HUES64 (cell line): ENCODE measurements around the gene CFAP251.
"Not testable (repeated sequence)": the region's sequence is repeated elsewhere in the genome, so short reads cannot be mapped to it uniquely, and the experiment has no call there.

Experiments used
- H3K27ac ChIP-seq: 2 replicates; pipeline ENCODE4 v1.7.0; 2013; ENCODE audit warnings: low read depth, low read length, inconsistent platforms
- H3K27me3 ChIP-seq: 2 replicates; pipeline ENCODE4 v1.6.1; 2013; ENCODE audit warnings: mild to moderate bottlenecking, low read length; ENCODE audit not compliant: insufficient read depth
- H3K36me3 ChIP-seq: 2 replicates; pipeline ENCODE4 v1.6.1; 2013; ENCODE audit warnings: mild to moderate bottlenecking, low read length; ENCODE audit not compliant: insufficient read depth
- H3K4me1 ChIP-seq: 2 replicates; pipeline ENCODE4 v1.6.1; 2013; ENCODE audit warnings: mild to moderate bottlenecking, low read length, moderate library complexity; ENCODE audit not compliant: insufficient read depth
- H3K4me3 ChIP-seq: 2 replicates; pipeline ENCODE4 v1.5.1; 2013; ENCODE audit warnings: mild to moderate bottlenecking, low read length, moderate library complexity
- H3K9ac ChIP-seq: 2 replicates; pipeline ENCODE4 v1.6.1; 2013; ENCODE audit warnings: mild to moderate bottlenecking, low read depth, low read length
- H3K9me3 ChIP-seq: 2 replicates; pipeline ENCODE4 v1.6.1; 2013; ENCODE audit warnings: low read depth, low read length; ENCODE audit not compliant: insufficient read depth
- WGBS: fragments of 150-250, 120-280 bp; methylation state at CpG from one replicate; pipeline ENCODE4 v1.1.7; 2013; ENCODE audit warnings: missing lambda C conversion rate; 5-methylcytosine and 5-hydroxymethylcytosine counted together

The CFAP251 gene

DNA sequence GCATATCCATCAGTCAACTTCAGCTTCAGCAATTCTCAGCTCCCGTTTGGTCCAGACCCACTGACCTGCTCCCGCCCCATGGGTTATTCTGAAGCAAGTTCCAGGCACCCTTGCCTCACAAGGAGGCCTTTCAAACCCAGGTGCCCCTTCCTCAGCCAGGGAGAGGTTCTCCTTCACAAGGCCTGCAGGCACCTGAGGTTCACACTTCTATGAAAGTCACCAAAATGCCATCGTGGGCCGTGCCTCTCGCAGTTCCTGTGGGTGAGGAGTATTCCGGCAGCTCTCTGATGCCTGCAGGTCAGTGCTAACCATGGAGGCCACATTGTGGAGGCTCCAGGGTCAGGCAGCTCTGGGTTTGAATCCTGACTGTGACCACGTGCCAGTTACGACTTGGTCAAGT is 63.1 kb downstream of the CFAP251 start:
- Histone ChIP-seq H3K27ac (no peak overlapping the region), H3K4me1 (peaks cover 2% of the 10 kb centered on the region), H3K9ac (no peak overlapping the region), H3K9me3 (no peaks in the 10 kb centered on the region), H3K27me3 (no peaks in the 10 kb centered on the region), H3K4me3 (no peak overlapping the region), H3K36me3 (no peaks in the 10 kb centered on the region)
- 92% methylated on average over 8 of the region's 8 CpGs for WGBS

DNA sequence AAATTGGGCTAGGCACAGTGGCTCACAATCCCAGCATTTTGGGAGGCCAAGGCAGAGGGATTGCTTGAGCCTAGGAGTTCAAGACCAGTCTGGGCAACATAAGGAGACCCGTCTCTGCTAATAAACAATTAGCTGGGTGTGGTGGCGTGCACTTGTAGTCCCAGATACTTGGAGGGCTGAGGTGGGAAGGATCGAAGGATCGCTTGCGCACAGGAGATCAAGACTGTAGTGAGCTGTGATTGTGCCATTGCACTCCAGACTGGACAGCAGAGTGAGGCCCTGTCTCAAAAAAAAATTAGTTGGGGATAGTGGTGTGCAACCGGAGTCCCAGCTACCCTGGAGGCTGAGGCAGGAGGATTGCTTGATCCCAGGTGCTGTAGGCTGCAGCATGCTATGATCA is 64.6 kb downstream of the CFAP251 start:
- H3K4me1 ChIP-seq: peaks cover 2% of the 10 kb centered on the region
- no peaks in the 10 kb centered on the region for H3K27me3 ChIP-seq
- H3K36me3 ChIP-seq: no peaks in the 10 kb centered on the region
- no peak overlapping the region for H3K9ac ChIP-seq
- 94% methylated on average over 6 of the region's 6 CpGs for WGBS
- no peaks in the 10 kb centered on the region for H3K9me3 ChIP-seq
- no peak overlapping the region for H3K27ac ChIP-seq
- no peak overlapping the region for H3K4me3 ChIP-seq

DNA sequence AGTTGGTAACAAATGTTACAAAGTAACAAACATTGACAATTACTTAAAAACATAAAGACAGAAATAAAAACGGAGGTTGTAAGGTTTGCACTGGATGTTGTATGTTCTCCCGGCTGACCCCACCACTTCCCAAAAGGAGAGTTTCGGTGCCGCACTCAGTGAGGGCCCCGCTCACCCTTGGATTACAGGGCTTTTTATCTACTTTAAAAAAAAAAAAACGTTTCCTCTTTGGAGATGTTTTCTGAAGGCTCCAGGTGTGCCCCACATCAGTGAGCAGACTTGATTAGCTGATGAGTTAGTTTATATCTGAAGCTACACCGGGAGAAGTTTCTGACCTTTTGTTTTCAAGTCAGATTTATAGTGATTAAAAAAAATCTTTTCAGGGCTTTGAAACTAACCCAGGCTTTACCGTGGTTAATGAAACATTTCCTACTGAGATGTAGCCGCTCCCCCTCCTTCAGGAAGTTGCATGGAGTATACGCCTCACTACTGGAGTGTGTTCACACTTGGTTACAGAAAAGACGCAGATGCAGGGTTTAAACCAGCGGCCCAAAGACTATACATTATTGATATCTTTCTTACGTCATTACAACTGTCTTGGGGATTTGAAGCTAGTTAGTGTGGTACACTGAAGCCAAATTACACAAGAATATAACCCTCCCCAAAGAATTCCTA is 65.3 kb downstream of the CFAP251 start:
- peaks cover 2% of the 10 kb centered on the region for H3K4me1 ChIP-seq
- no peak overlapping the region for H3K27ac ChIP-seq
- H3K36me3 ChIP-seq: no peaks in the 10 kb centered on the region
- no peak overlapping the region for H3K4me3 ChIP-seq
- WGBS: 84% methylated on average over 12 of the region's 13 CpGs
- no peak overlapping the region for H3K9ac ChIP-seq
- no peaks in the 10 kb centered on the region for H3K27me3 ChIP-seq
- H3K9me3 ChIP-seq: no peaks in the 10 kb centered on the region

DNA sequence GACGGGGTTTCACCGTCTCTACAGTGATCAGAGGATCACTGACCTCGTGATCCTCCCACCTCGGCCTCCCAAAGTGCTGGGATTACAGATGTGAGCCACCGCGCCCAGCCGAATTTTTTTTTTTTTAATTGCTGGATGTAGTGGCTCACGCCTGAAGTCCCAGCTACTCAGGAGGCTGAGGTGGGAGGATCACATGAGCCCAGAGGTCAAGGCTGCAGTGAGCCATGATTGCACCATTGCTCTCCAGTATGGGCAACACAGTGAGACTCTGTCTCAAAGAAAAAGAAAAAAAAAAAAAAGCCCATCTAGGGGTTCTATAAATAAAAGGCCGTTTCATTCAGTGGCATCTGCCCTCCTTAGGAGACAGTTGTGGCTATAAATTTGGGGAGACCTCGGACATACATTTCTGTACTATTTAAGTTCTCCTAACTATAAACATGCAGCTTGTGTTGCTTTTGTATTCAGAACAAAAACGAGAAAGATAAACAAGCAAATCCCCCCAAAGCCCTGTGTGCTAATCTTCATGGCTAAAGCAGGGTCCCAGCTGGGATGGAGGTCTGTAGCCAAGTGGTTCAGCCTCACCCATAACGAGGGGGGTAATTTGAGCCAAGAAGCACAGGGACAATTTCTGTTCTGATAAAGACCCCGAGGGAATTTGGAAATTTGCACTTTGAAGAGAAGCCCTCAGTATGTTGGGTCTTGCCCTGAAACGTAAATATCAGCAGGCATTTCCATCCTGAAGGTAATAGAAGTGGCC is 68.3 kb downstream of the CFAP251 start:
- Histone ChIP-seq H3K27ac (no peak overlapping the region), H3K27me3 (no peaks in the 10 kb centered on the region), H3K9ac (no peak overlapping the region), H3K36me3 (no peaks in the 10 kb centered on the region), H3K4me1 (peaks cover 2% of the 10 kb centered on the region; the same call in 1 of the 2 replicates), H3K4me3 (no peak overlapping the region), H3K9me3 (no peaks in the 10 kb centered on the region)
- WGBS: 88% methylated on average over 14 of the region's 14 CpGs

DNA sequence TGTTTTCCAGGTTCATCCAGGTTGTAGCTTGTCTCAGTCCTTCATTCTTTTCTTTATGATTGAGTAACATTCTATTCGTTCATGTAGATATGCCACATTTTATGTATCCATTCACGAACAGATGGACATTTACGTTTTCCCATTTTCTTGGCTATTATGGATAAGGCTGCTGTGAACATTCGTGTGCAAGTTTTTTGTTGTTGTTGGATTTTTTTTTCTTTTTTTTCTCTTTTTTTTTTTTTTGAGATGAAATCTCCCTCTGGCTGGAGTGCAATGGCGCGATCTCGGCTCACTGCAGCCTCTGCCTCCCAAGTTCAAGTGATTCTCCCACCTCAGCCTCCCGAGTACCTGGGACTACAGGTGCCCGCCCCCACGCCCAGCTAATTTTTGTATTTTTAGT is 70.1 kb downstream of the CFAP251 start:
- not testable (repeated sequence) for H3K9me3 ChIP-seq, H3K4me3 ChIP-seq, H3K27ac ChIP-seq, H3K36me3 ChIP-seq, H3K9ac ChIP-seq, H3K4me1 ChIP-seq, H3K27me3 ChIP-seq
- WGBS: 95% methylated on average over 10 of the region's 10 CpGs

DNA sequence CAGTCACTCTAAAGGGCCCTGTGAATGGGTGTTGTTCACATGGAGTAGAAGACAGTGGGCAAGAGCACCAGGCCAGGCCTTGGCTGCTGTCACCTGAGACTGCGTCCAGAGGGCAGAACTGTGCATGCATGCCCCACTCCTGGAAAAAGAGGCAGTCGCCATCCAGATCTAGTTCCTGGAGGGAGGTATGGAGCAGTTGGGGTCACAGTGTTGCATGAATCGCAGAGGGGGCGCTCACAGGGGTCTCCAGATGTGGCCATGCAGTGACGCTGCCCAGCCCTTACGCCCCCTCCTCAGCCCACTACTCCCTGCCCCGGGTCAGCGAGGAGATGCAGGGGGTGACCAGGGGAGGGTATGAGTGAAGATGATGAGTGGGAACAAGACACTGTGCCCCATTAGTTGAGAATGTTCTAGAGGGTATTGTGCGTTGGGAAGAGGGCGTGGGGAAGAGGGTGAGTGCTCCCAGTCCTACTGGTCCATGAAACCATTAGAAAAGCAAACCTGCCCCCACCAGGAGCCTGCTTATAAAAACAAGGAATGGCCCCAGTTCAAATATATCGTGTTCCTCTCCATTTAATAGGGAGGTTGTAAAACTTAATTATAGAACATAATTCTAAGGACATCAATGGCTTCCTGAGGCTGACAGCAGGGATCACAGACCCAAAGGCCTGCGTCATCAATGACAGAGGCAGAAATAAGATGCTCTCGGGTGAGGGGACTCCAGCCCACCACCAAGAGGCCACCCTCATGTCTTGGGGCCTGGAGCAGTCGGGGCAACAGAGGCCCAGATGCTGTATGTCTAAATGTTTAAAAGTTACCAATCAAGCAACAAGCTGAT is 71.1 kb downstream of the CFAP251 start:
- H3K27me3 ChIP-seq: no peaks in the 10 kb centered on the region
- WGBS: 90% methylated on average over 13 of the region's 14 CpGs
- H3K4me3 ChIP-seq: no peak overlapping the region
- H3K9ac ChIP-seq: no peak overlapping the region
- H3K36me3 ChIP-seq: no peaks in the 10 kb centered on the region
- no peaks in the 10 kb centered on the region; the same call in 1 of the 2 replicates for H3K9me3 ChIP-seq
- no peaks in the 10 kb centered on the region for H3K4me1 ChIP-seq
- no peak overlapping the region for H3K27ac ChIP-seq

DNA sequence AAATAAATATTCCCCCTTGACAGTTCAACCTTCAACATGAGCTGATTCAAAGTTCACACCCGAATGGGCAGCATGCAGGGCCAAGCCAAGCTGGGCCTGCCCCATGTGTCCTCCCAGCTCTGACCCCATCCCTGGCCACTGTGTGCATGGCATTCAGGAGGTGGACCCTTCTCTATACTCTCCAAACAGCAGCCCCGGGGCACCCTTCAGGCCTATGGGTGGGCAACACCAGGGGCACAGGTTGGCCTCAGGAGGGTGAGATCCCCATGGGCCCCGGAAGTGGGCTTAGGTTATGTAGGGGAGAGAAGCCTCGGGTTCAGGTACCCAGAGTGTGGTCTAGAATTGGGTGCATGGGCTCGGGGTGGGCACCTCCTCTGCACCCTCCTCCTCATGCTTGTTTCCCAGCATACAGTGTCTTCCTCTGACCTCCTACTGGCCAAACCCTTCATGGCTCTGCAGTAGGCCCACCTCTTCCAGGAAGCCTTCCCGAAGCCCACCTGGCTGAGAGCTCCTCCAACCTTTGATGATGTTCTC is 71.8 kb downstream of the CFAP251 start:
- Histone ChIP-seq H3K27ac (no peak overlapping the region), H3K9ac (no peak overlapping the region), H3K9me3 (no peaks in the 10 kb centered on the region; the same call in 1 of the 2 replicates), H3K27me3 (no peaks in the 10 kb centered on the region), H3K4me3 (no peak overlapping the region), H3K4me1 (no peaks in the 10 kb centered on the region), H3K36me3 (no peaks in the 10 kb centered on the region)
- WGBS: 87% methylated on average over 6 of the region's 6 CpGs

DNA sequence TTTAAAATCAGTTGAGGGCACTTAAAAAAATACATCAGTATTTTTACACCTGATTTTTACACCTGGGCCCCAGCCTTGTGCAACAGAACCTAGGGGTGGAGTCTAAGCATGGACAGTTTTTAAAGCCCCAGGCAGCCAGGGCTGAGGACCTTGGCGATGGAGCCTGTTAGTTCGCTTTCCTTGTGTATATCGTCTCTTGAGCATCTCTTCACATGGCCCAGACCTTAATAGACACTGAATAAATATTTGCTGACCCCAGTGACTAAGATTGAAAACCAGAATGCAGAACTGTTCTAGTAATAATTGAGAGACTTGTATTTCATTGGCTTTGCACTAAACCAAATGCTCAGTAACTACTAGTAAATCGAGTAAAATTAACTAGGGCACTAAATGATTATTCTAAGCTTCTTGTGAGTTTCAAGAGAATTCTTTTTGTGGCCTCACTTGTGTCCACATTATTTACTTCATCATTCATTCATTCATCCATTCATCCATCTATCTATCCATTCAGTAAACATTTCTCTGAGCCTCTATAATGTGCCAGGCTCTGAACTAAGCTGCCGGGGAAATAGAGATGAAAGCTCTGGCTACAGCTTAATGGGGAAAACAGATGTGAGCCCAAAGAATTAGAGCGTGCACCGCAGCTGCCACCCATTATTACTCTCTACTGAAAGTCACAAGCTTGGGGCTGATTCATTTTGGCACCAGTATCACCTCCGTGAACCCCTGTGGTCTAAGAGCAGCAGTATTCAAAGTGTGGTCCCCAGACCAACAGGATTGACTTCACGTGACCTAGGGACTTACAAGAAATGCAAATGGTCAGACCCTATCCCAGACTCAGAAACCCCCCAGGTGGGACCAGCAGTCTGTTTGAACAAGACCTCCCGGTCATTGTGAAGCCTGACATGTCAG is 72.6 kb downstream of the CFAP251 start:
- Histone ChIP-seq H3K9ac (no peak overlapping the region), H3K27ac (no peak overlapping the region)
- 83% methylated on average over 10 of the region's 10 CpGs for WGBS

DNA sequence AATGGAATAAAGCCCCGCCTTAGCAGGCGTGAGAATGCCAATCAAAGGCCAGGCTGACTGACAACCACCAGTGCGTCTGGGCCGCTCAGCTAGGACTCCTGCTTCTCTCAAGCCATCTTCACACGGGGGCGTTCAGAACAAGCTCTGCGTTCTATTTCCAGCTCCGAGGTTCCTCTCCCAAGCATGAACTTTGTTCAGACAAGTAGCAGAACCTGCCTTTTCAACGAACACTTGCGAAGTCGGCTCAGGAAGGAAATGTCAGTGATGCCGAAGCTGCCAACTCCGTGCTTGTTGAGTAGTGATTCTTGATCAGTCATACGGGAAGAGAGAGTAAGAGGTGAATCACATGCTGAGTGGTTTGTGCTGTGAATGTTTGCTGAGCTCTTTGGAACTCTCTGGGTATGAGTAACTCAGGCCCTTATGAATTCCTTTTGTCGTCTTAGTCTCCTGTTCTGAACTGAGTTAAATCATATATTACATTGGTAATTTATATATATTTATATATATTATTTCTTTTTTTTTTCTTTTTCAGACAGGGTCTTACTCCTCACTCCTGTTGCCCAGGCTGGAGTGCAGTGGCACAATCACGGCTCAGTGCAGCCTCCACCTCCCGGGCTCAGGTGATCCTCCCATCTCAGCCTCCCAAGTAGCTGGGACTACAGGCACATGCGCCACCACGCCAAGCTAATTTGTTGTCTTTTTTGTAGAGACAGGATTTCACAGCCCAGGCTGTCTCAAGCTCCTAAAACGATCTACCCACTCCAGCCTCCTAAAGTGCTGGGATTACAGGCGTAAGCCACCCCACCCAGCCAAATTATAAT is 73.9 kb downstream of the CFAP251 start:
- no peaks in the 10 kb centered on the region for H3K27me3 ChIP-seq
- H3K4me1 ChIP-seq: no peaks in the 10 kb centered on the region
- no peak overlapping the region for H3K4me3 ChIP-seq
- no peaks in the 10 kb centered on the region for H3K36me3 ChIP-seq
- no peak overlapping the region for H3K9ac ChIP-seq
- no peaks in the 10 kb centered on the region; the same call in 1 of the 2 replicates for H3K9me3 ChIP-seq
- 92% methylated on average over 19 of the region's 21 CpGs for WGBS
- no peak overlapping the region for H3K27ac ChIP-seq

More for the DNA sequence above, 72.6 kb downstream of the CFAP251 start:
- Histone ChIP-seq H3K36me3 (no peaks in the 10 kb centered on the region), H3K27me3 (no peaks in the 10 kb centered on the region), H3K4me1 (no peaks in the 10 kb centered on the region), H3K4me3 (no peak overlapping the region), H3K9me3 (no peaks in the 10 kb centered on the region; the same call in 1 of the 2 replicates)
